ENCODE data around the gene FBXL20.
A peak's percentile ranks its signal among the peaks of the same experiment; 100 is the strongest.

The FBXL20 gene

DNA sequence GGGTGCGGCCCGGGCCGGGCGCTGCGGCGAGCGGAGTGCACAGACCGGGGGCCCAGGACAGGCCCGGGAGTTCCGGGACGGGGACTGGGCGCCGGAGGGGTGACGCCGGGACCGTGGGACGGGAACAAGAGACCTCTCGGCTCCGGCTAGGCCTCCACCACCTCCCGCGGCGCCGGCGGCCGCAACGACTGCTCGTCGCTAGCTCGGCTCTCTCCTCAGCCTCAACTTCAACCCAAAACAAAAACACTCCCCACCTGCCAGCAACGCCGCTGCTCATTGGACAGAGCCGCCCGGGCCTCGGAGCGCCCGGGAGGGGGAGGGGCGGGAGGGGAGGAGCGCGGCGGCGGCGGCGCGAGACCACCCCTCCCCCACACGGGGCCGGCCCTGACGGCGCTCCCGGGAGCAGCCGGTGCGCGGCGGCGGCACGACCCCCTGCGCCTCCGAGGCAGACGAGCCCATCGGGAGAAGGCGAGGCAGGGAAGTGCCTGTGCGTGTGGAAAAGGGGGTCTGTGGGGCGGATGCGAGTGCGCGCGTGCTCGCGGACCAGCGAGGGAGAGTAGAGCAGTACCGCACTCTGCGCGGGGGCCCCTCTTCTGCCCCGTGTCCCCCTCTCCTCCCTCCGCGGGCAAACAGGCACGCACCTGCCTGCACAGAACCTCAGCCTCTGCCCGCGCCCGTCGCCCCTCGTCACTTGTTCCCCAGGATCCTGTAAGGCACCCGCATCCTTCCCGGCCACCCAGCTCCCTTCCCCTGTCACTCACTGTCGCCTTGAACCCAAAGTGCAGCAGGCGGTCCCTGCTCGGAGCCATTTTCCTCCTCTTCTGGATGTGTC is at the start of gene FBXL20:
FBXL20 (minus strand) TSS at position 215 of the 832 bp plus-strand sequence. CDS start 224 bp downstream, outside the sequence.
- TF ChIP-seq, protein P1, sequence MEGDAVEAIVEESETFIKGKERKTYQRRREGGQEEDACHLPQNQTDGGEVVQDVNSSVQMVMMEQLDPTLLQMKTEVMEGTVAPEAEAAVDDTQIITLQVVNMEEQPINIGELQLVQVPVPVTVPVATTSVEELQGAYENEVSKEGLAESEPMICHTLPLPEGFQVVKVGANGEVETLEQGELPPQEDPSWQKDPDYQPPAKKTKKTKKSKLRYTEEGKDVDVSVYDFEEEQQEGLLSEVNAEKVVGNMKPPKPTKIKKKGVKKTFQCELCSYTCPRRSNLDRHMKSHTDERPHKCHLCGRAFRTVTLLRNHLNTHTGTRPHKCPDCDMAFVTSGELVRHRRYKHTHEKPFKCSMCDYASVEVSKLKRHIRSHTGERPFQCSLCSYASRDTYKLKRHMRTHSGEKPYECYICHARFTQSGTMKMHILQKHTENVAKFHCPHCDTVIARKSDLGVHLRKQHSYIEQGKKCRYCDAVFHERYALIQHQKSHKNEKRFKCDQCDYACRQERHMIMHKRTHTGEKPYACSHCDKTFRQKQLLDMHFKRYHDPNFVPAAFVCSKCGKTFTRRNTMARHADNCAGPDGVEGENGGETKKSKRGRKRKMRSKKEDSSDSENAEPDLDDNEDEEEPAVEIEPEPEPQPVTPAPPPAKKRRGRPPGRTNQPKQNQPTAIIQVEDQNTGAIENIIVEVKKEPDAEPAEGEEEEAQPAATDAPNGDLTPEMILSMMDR (conservative IDR thresholded peaks at IDR 0.05; ENCODE audit: low read depth, low read length): no peak
- no peaks in the 10 kb centered on the region for H3K36me3 ChIP-seq (ENCODE audit: insufficient read depth)
- H3K27ac ChIP-seq: peak within 1 kb of the TSS; percentile 47; the same call in 1 of the 2 replicates
- no peaks in the 10 kb centered on the region for H3K27me3 ChIP-seq (ENCODE audit: insufficient read depth, low read depth)
- H2AFZ ChIP-seq (ENCODE audit: low read depth): peak within 1 kb of the TSS; percentile 90
- H3K9ac ChIP-seq: peak within 1 kb of the TSS; percentile 59; the same call in 1 of the 2 replicates
- H3K4me2 ChIP-seq: peak within 1 kb of the TSS; percentile 82
- H3K4me1 ChIP-seq (ENCODE audit: low read depth, poor library complexity, severe bottlenecking): peaks cover 15% of the 10 kb centered on the region
- H4K20me1 ChIP-seq (ENCODE audit: insufficient read depth): no peaks in the 10 kb centered on the region
- no peak within 1 kb of the TSS for H3K4me3 ChIP-seq (IDR thresholded peaks at IDR 0.05; ENCODE audit: insufficient read depth, low read depth, low read length)
- peaks cover 6% of the 10 kb centered on the region; the same call in 1 of the 2 replicates for H3K79me2 ChIP-seq (ENCODE audit: insufficient read depth, low read depth)

DNA sequence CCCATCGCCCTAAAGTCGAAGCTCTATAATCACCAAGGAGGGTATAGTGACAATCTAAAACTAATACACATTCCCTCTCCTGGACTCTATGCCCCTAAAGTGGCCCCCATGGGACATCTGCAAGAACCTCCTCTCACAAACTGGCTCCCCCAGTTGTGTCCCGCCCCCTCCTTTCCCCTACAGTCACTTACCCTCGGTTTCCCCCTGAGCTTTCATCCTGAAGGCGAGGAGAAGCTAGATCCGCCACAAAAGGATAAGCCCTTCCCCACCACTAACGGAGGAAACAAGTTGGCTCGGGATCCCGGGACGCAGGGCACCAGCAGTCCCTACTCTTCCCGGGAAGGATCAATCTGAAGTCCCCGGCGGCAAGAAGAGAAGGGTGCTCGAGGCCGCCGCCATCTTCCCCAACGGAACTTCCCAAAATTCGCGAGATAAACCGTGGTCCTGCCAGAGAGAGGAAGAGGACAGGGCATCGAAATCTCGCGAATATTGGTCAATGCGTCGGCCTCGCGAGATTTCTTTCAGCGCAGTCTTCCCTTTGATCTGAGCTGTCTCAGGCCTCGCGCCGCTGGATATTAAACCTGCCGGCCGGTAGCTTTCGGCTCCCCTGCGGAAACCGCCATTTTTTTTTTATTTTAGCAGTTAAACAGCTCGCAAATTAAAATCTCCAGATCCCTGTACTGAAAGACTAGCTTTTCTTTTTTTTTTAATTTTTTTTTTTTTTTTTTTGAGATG is 49.6 kb upstream of the FBXL20 start, which contains the start of gene MED1:
MED1 (minus strand) TSS at position 417 of the 735 bp plus-strand sequence; CDS start at position 216, 201 bp downstream.
- TF ChIP-seq, protein P1 (conservative IDR thresholded peaks at IDR 0.05; ENCODE audit: low read depth, low read length): no peak
- H3K4me3 ChIP-seq (IDR thresholded peaks at IDR 0.05; ENCODE audit: insufficient read depth, low read depth, low read length): peak within 1 kb of the TSS; percentile 67
- H3K79me2 ChIP-seq (ENCODE audit: insufficient read depth, low read depth): peaks cover 45% of the 10 kb centered on the region
- H4K20me1 ChIP-seq (ENCODE audit: insufficient read depth): no peaks in the 10 kb centered on the region
- H3K36me3 ChIP-seq (ENCODE audit: insufficient read depth): peaks cover 12% of the 10 kb centered on the region; the same call in 1 of the 2 replicates
- peak within 1 kb of the TSS; percentile 84 for H3K9ac ChIP-seq
- peak within 1 kb of the TSS; percentile 70 for H3K4me2 ChIP-seq
- H3K27ac ChIP-seq: peak within 1 kb of the TSS; percentile 66
- no peaks in the 10 kb centered on the region for H3K27me3 ChIP-seq (ENCODE audit: insufficient read depth, low read depth)
- peaks cover 11% of the 10 kb centered on the region for H3K4me1 ChIP-seq (ENCODE audit: low read depth, poor library complexity, severe bottlenecking)
- peak within 1 kb of the TSS; percentile 91 for H2AFZ ChIP-seq (ENCODE audit: low read depth)

DNA sequence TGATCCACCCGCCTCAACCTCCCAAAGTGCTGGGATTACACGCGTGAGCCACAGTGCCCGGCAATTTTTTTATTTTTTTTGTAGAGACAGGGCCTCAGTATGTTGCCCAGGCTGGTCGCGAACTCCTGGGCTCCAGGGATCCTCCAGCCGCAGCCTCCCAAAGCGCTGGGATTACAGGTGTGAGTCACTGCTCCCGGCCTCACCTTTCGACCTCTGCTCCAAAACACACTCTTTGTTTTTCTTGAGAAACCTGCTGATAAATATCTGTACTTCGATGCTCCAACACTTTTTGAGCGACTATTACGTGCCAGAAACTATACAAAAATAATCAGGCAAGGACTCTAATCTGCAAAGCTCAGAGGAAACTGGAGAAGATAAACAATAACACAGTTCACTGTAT is 48.6 kb upstream of the FBXL20 start:
- Histone ChIP-seq H3K27ac (no peak overlapping the region), H3K27me3 (ENCODE audit: insufficient read depth, low read depth) (no peaks in the 10 kb centered on the region), H3K4me3 (IDR thresholded peaks at IDR 0.05; ENCODE audit: insufficient read depth, low read depth, low read length) (no peak overlapping the region), H3K36me3 (ENCODE audit: insufficient read depth) (peaks cover 13% of the 10 kb centered on the region; the same call in 1 of the 2 replicates), H3K9ac (peak overlapping the region; percentile 84; the same call in 1 of the 2 replicates), H3K4me1 (ENCODE audit: low read depth, poor library complexity, severe bottlenecking) (peaks cover 11% of the 10 kb centered on the region), H3K79me2 (ENCODE audit: insufficient read depth, low read depth) (peaks cover 55% of the 10 kb centered on the region), H4K20me1 (ENCODE audit: insufficient read depth) (no peaks in the 10 kb centered on the region), H3K4me2 (peak overlapping the region; percentile 58), H2AFZ (ENCODE audit: low read depth) (no peak overlapping the region)
- TF ChIP-seq, protein P1 (conservative IDR thresholded peaks at IDR 0.05; ENCODE audit: low read depth, low read length): no peak

DNA sequence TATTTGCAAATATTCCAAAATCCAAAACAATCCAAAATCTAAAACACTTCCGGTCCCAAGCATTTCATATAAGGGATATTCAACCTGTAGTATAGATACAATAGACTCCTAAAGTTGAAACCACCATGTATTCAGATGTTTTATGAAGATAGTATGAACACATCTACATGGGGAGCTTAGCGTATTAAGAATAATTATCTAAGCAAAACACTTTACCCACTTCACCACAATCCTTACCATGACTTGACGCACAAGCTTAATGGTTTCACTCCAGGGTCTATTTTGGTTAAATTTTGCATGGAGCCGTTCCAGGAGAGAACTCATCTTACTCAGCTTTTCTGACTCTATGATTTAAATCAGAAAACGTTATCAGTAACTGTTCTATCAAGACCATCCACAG is 46.1 kb upstream of the FBXL20 start:
- H3K4me3 ChIP-seq (IDR thresholded peaks at IDR 0.05; ENCODE audit: insufficient read depth, low read depth, low read length): no peak overlapping the region
- no peak overlapping the region for H3K4me2 ChIP-seq
- H3K79me2 ChIP-seq (ENCODE audit: insufficient read depth, low read depth): peaks cover 61% of the 10 kb centered on the region
- TF ChIP-seq, protein P1 (conservative IDR thresholded peaks at IDR 0.05; ENCODE audit: low read depth, low read length): no peak
- no peaks in the 10 kb centered on the region for H3K27me3 ChIP-seq (ENCODE audit: insufficient read depth, low read depth)
- H3K9ac ChIP-seq: no peak overlapping the region
- peaks cover 11% of the 10 kb centered on the region for H3K4me1 ChIP-seq (ENCODE audit: low read depth, poor library complexity, severe bottlenecking)
- no peak overlapping the region for H3K27ac ChIP-seq
- H2AFZ ChIP-seq (ENCODE audit: low read depth): no peak overlapping the region
- peaks cover 25% of the 10 kb centered on the region; the same call in 1 of the 2 replicates for H3K36me3 ChIP-seq (ENCODE audit: insufficient read depth)
- no peaks in the 10 kb centered on the region for H4K20me1 ChIP-seq (ENCODE audit: insufficient read depth)
